Parathyroid adenoma (tissue), 2 donors: Measurements from ENCODE around the gene OR4C3.
"Not testable (repeated sequence)": the region's sequence is repeated elsewhere in the genome, so short reads cannot be mapped to it uniquely, and the experiment has no call there.

ENCODE experiments used
- H2AFZ ChIP-seq: fragments of 300-600 bp; sonication (generic); one replicate; pipeline ENCODE4 v1.7.0; 2017; ENCODE audit warnings: antibody characterized with exemption, mild to moderate bottlenecking
- H3K27ac ChIP-seq: fragments of 300-600 bp; sonication (generic); one replicate; pipeline ENCODE4 v1.7.0; 2017
- H3K27me3 ChIP-seq: fragments of 300-600 bp; sonication (generic); one replicate; pipeline ENCODE4 v1.7.0; 2017; ENCODE audit warnings: low read length; ENCODE audit not compliant: control insufficient read depth, insufficient read depth
- H3K36me3 ChIP-seq: fragments of 300-600 bp; sonication (generic); one replicate; pipeline ENCODE4 v1.7.0; 2017; ENCODE audit warnings: low read length; ENCODE audit not compliant: control insufficient read depth, insufficient read depth
- H3K4me1 ChIP-seq: fragments of 300-600 bp; sonication (generic); one replicate; pipeline ENCODE4 v1.7.0; 2017; ENCODE audit warnings: control low read depth
- H3K4me2 ChIP-seq: fragments of 300-600 bp; sonication (generic); one replicate; pipeline ENCODE4 v1.7.0; 2017; ENCODE audit warnings: low read length
- H3K4me3 ChIP-seq: fragments of 300-600 bp; sonication (generic); one replicate; pipeline ENCODE4 v1.7.0; 2017; ENCODE audit warnings: low read depth, low read length
- H3K79me2 ChIP-seq: fragments of 300-600 bp; sonication (generic); one replicate; pipeline ENCODE4 v1.7.0; 2017; ENCODE audit warnings: control low read depth
- H3K9ac ChIP-seq: fragments of 300-600 bp; sonication (generic); one replicate; pipeline ENCODE4 v1.7.0; 2017; ENCODE audit warnings: mild to moderate bottlenecking
- H3K9me3 ChIP-seq: fragments of 300-600 bp; sonication (generic); one replicate; pipeline ENCODE4 v1.7.0; 2017; ENCODE audit warnings: low read length; ENCODE audit not compliant: control insufficient read depth
- CTCF ChIP-seq: fragments of 300-600 bp; sonication (generic); IDR thresholded peaks from one replicate; pipeline ENCODE4 v1.7.0; 2017; ENCODE audit warnings: antibody characterized with exemption, mild to moderate bottlenecking
- donor health status: primary hyperparathyroidism.

The OR4C3 gene

GRCh38 chr11:48354013-48354412, 29.3 kb downstream of the OR4C3 start:
- Histone ChIP-seq H2AFZ (no peak overlapping the region), H3K79me2 (no peaks in the 10 kb centered on the region), H3K27me3 (no peaks in the 10 kb centered on the region), H3K9ac (no peak overlapping the region), H3K27ac (no peak overlapping the region), H3K36me3 (no peaks in the 10 kb centered on the region), H3K4me2 (no peak overlapping the region), H3K4me1 (no peaks in the 10 kb centered on the region), H3K9me3 (no peaks in the 10 kb centered on the region), H3K4me3 (no peak overlapping the region)
- TF ChIP-seq CTCF, result no peak

- Histone ChIP-seq H3K9ac (no peak overlapping the region), H3K36me3 (no peaks in the 10 kb centered on the region), H3K4me1 (no peaks in the 10 kb centered on the region), H3K4me2 (no peak overlapping the region), H3K27ac (no peak overlapping the region), H3K79me2 (no peaks in the 10 kb centered on the region), H3K9me3 (no peaks in the 10 kb centered on the region), H3K4me3 (no peak overlapping the region), H2AFZ (no peak overlapping the region), H3K27me3 (no peaks in the 10 kb centered on the region)
- no peak for TF ChIP-seq CTCF
Observed at GRCh38 chr11:48354677-48355076, 30.0 kb downstream of the OR4C3 start.

- not testable (repeated sequence) for H3K79me2 ChIP-seq, H3K4me2 ChIP-seq, H2AFZ ChIP-seq, H3K27ac ChIP-seq, H3K27me3 ChIP-seq, H3K36me3 ChIP-seq, H3K9ac ChIP-seq, H3K4me1 ChIP-seq, H3K4me3 ChIP-seq, H3K9me3 ChIP-seq
Observed at GRCh38 chr11:48361289-48361688, 36.6 kb downstream of the OR4C3 start.

GRCh38 chr11:48366365-48366764, 41.6 kb downstream of the OR4C3 start, which contains the start of gene OR4C5:
TSS of gene OR4C5 (minus strand) at chr11:48366465. CDS start at chr11:48366465, 0 bp downstream.
- Histone ChIP-seq H3K4me2 (no peak within 1 kb of the TSS), H3K79me2 (no peaks in the 10 kb centered on the region), H3K4me1 (no peaks in the 10 kb centered on the region), H3K9ac (no peak within 1 kb of the TSS), H3K27ac (no peak within 1 kb of the TSS), H3K4me3 (no peak within 1 kb of the TSS), H3K9me3 (no peaks in the 10 kb centered on the region), H3K27me3 (no peaks in the 10 kb centered on the region), H3K36me3 (no peaks in the 10 kb centered on the region), H2AFZ (no peak within 1 kb of the TSS)
- no peak for TF ChIP-seq CTCF
